Lower lobe of right lung (tissue), 2 donors: ENCODE data around the gene TSGA10IP. TPM values are rescaled to one million over a fixed set of nuclear protein-coding genes. Genes with fewer than 3 reads are reported as not detected.

ENCODE experiments used
- ATAC-seq, 2 donors: fragments of 200-7000 bp; cut with Tn5 transposase; one replicate each; pipeline ENCODE4 v1.9.1; 2020 to 2022; ENCODE audit warnings: mild to moderate bottlenecking in 2 of 2, moderate library complexity in 2 of 2
- DNase-seq: peaks from one replicate; pipeline ENCODE4 v3.0.0-alpha.2; 2020
- H3K27ac ChIP-seq: fragments of 200-600 bp; one replicate; pipeline ENCODE4 v1.8.0; 2022
- H3K27me3 ChIP-seq: fragments of 200-600 bp; one replicate; pipeline ENCODE4 v1.8.0; 2022; ENCODE audit warnings: low read depth
- H3K36me3 ChIP-seq: fragments of 200-600 bp; one replicate; pipeline ENCODE4 v1.8.0; 2022; ENCODE audit warnings: mild to moderate bottlenecking
- H3K4me1 ChIP-seq: fragments of 200-600 bp; one replicate; pipeline ENCODE4 v1.8.0; 2022
- H3K4me3 ChIP-seq: fragments of 200-600 bp; one replicate; pipeline ENCODE4 v1.8.0; 2022; ENCODE audit warnings: mild to moderate bottlenecking
- H3K9me3 ChIP-seq: fragments of 200-600 bp; one replicate; pipeline ENCODE4 v1.8.0; 2022
- intact Hi-C: fragments of 100-400 bp; cut with DNase I; formaldehyde crosslinking; loops from one replicate; pipeline ENCODE4 v1.11.0; 2022
- total RNA-seq: library from RNA; stranded (reverse); fragmentation: NEBNext Ultra II Directional; extraction: Animal tissue kit (Norgen Biotek cat#: 25700); gene quantifications from one replicate; pipeline ENCODE4 v1.2.1, GENCODE V29; 2021
- TF ChIP-seq, protein P1 (sequence below): fragments of 200-600 bp; IDR thresholded peaks from one replicate; pipeline ENCODE4 v1.8.0; 2022; ENCODE audit warnings: antibody characterized with exemption, mild to moderate bottlenecking
- donor health status: DM: no; HTN: yes; CAD: no; lungs with severe emphysema.

TSGA10IP gene
- total RNA-seq, 1 donor from 2014 or later: not detected

DNA sequence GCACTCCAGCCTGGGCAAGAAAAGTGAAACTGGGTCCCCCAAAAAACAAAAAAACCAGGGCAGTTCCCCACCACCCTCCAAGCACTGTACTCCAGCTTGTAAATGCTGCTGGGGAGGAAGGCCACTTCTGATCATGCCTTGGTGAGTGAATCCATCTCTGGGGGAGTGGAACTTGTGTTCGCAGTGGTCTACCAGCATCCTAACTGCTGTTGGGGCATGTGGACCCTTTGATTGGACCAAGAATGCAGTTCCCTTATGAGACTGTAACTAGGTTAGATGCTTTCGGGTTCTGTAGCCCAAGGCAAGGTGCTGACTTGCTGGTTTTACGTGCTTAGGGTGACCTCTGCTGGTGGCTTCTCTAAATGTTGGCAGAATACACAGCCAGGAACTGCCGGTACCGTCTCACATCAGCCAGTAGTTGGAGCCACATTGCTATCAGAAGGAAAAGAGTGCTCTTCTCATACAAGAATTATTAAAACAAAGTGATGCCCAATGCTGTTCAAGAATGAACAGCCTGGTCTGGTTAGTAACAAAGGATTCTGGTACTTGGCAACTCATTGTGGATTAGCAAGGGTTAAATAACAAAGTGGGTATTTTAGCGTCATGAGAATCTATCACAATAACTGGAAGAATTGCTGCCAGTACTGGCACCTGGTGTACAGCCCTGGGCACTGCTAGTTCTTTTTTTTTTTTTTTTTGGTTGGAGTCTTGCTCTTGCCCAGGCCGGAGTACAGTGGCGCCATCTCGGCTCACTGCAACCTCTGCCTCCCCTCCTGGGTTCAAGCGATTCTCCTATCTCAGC lies 43.7 kb downstream of the TSGA10IP start:
- Histone ChIP-seq H3K27me3 (no peaks in the 10 kb centered on the region), H3K36me3 (peaks cover 4% of the 10 kb centered on the region), H3K4me1 (no peaks in the 10 kb centered on the region), H3K9me3 (no peaks in the 10 kb centered on the region), H3K27ac (no peak overlapping the region), H3K4me3 (no peak overlapping the region)
- intact Hi-C loops: loop anchor here (10.0 kb wide), 1 partner anchor 104 kb away; the partner anchor contains the start of gene FIBP
- TF ChIP-seq, protein P1, sequence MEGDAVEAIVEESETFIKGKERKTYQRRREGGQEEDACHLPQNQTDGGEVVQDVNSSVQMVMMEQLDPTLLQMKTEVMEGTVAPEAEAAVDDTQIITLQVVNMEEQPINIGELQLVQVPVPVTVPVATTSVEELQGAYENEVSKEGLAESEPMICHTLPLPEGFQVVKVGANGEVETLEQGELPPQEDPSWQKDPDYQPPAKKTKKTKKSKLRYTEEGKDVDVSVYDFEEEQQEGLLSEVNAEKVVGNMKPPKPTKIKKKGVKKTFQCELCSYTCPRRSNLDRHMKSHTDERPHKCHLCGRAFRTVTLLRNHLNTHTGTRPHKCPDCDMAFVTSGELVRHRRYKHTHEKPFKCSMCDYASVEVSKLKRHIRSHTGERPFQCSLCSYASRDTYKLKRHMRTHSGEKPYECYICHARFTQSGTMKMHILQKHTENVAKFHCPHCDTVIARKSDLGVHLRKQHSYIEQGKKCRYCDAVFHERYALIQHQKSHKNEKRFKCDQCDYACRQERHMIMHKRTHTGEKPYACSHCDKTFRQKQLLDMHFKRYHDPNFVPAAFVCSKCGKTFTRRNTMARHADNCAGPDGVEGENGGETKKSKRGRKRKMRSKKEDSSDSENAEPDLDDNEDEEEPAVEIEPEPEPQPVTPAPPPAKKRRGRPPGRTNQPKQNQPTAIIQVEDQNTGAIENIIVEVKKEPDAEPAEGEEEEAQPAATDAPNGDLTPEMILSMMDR: peak; percentile 91
- DNase-seq (peak; percentile 76), ATAC-seq (peak; percentile 97 to 98)

DNA sequence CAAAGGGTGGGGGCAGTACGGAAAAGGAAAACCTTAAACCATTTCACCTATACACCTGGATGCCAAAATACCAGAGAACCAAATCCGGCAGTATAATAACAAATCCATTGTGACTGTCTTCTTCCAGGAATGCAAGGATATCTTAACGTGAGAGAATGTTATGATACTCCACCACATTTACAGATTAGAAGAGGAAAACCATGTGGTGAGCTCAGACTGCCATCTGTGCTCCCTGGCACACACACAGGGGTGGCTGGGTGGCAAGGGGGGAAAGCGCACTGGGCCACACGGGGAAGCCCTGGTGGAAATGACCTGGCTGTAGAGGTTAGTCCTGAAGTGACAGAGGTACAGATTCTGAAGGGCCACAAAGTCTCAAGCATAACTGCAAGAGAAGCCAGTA lies 46.8 kb downstream of the TSGA10IP start:
- no peaks in the 10 kb centered on the region for H3K9me3 ChIP-seq
- H3K4me3 ChIP-seq: no peak overlapping the region
- H3K27ac ChIP-seq: no peak overlapping the region
- ATAC-seq: no peak
- no peaks in the 10 kb centered on the region for H3K27me3 ChIP-seq
- no peaks in the 10 kb centered on the region for H3K4me1 ChIP-seq
- peaks cover 15% of the 10 kb centered on the region for H3K36me3 ChIP-seq
- TF ChIP-seq, protein P1: no peak
- DNase-seq: no peak
- intact Hi-C loops: no loop called here

DNA sequence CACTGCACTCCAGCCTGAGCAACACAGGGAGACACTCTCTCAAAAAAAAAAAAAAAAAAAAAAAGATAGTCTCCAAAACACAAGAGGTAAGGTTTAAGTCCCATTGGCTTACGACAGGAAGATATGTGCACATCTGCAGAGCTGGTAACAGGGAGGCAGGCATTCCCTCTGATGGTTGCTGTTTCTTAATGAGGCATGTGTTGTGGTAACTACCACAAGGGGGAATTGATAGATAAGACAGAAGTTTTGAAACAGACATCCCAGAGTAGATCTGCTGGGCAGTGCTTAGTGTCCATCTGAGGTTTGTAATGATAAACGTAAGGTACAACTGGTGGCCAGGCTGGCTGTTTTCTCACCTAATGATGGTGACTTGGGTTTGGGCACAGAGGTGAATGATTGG lies 52.0 kb downstream of the TSGA10IP start:
- ATAC-seq: no peak
- peaks cover 45% of the 10 kb centered on the region for H3K36me3 ChIP-seq
- H3K9me3 ChIP-seq: no peaks in the 10 kb centered on the region
- peaks cover 15% of the 10 kb centered on the region for H3K4me1 ChIP-seq
- no peak overlapping the region for H3K4me3 ChIP-seq
- no peak for DNase-seq
- no peaks in the 10 kb centered on the region for H3K27me3 ChIP-seq
- intact Hi-C loops: no loop called here
- TF ChIP-seq, protein P1: no peak
- no peak overlapping the region for H3K27ac ChIP-seq

DNA sequence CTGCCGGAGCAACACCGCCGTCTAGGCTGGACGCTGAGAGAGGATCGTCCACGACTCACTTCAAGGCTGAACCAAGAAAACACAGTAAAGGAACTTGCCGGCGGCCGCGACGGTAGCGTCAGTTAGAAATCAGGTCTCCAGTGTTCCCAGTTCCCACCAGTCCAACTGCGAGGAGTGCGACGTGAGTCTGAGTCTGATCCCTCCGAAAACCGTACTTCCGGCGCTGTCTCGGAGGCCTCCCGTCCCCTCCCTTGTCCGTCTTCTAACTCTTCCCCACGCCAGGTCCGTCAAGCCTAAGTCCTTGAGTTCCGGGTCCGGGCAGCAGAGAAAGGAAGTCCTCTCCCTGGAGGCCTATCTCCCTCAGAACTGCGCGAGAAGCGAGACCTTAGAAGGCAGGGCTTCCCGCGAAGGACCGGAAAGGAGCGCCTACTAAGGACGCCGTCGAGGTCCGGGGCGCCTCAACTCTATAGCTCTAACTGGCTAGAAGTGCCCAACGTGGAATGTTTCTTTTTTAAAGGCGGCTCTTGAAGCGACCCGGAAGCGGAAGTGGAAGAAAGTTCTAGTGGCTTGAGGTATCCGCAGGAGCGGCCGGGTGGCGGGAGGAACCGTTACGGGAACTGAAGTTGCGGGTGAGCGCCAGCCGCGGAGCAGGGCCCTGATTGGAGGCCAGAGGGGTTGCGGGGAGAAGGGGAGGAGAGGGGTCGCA lies 56.8 kb downstream of the TSGA10IP start, which contains the start of the genes BANF1 and EIF1AD:
Gene BANF1, plus strand, starts transcription at position 562 of the 706 bp plus-strand sequence. CDS start 748 bp downstream, outside the sequence.
Gene EIF1AD, minus strand, starts transcription at position 216 of the 706 bp plus-strand sequence. CDS start 1,768 bp downstream, outside the sequence.
- TF ChIP-seq, protein P1: no peak
- intact Hi-C loops: no loop called here
- H3K27me3 ChIP-seq: no peaks in the 10 kb centered on the region
- peak within 1 kb of the TSS; percentile 89 for H3K27ac ChIP-seq
- ATAC-seq (peak; percentile 95 to 96), DNase-seq (peak; percentile 92)
- peaks cover 24% of the 10 kb centered on the region for H3K4me1 ChIP-seq
- H3K9me3 ChIP-seq: no peaks in the 10 kb centered on the region
- H3K4me3 ChIP-seq: peak within 1 kb of the TSS; percentile 79
- peaks cover 50% of the 10 kb centered on the region for H3K36me3 ChIP-seq

DNA sequence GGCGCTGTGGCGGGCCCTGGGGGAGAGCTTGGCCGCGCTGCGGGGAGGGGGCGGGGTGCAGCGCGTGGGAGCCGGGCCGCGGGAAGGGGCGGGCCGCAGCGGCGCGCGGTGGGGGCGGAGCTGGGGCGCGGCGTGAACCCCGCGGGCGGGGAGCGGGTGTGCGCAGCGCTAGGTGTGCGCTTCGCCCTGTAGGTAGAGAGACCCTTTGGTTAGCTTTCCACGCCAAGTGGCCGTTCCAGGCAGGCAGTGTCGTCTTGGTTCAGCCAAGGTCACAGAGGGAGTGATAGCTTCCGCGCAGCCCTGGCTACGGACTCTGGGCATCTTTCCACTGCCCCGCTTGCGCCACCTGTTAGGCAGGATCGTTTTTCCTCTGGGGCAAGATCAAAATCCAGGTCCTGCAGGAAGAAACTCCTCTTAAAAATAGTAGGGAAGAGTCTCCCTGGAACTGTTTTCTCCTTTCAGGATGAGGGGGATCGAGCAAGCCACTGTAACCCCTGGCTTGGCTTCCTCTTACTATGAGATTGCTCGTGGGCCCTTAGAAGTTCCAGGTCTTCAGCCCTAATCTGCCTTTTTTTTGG lies 57.5 kb downstream of the TSGA10IP start:
- peaks cover 24% of the 10 kb centered on the region for H3K4me1 ChIP-seq
- no peaks in the 10 kb centered on the region for H3K27me3 ChIP-seq
- H3K9me3 ChIP-seq: no peaks in the 10 kb centered on the region
- intact Hi-C loops: no loop called here
- peaks cover 44% of the 10 kb centered on the region for H3K36me3 ChIP-seq
- H3K4me3 ChIP-seq: peak overlapping the region; percentile 79
- ATAC-seq (peak; percentile 88 to 94), DNase-seq (peak; percentile 73)
- peak overlapping the region; percentile 89 for H3K27ac ChIP-seq
- TF ChIP-seq, protein P1: no peak
